HG03139 (cell line): ENCODE measurements around the gene ACVR1.
"Not testable (repeated sequence)": the region's sequence is repeated elsewhere in the genome, so short reads cannot be mapped to it uniquely, and the experiment has no call there.

Experiments
- ATAC-seq: cut with Tn5 transposase; IDR thresholded peaks from one replicate; pipeline ENCODE4 v1.9.1; 2021; ENCODE audit not compliant: unreplicated experiment

Gene ACVR1

GRCh38 chr2:157761520-157761919 lies 114.6 kb downstream of the ACVR1 start:
- ATAC-seq = no peak

GRCh38 chr2:157760949-157761348 lies 115.2 kb downstream of the ACVR1 start:
- ATAC-seq = no peak

GRCh38 chr2:157759855-157760254 lies 116.3 kb downstream of the ACVR1 start:
- no peak for ATAC-seq

GRCh38 chr2:157758586-157758985 lies 117.5 kb downstream of the ACVR1 start:
- ATAC-seq = no peak

- no peak for ATAC-seq
These were observed 118.6 kb downstream of the ACVR1 start for GRCh38 chr2:157757500-157757899.

GRCh38 chr2:157756447-157756846 lies 119.7 kb downstream of the ACVR1 start:
- ATAC-seq = not testable (repeated sequence)

- ATAC-seq = peak; percentile 66
These were observed 124.6 kb downstream of the ACVR1 start for GRCh38 chr2:157751462-157752058.

- no peak for ATAC-seq
These were observed 126.4 kb downstream of the ACVR1 start for GRCh38 chr2:157749684-157750083.

GRCh38 chr2:157748371-157749142 lies 127.6 kb downstream of the ACVR1 start:
- no peak for ATAC-seq

GRCh38 chr2:157747695-157748370 lies 128.3 kb downstream of the ACVR1 start:
- no peak for ATAC-seq

- ATAC-seq = no peak
These were observed 128.8 kb downstream of the ACVR1 start for GRCh38 chr2:157747280-157747679.

- ATAC-seq = no peak
These were observed 129.7 kb downstream of the ACVR1 start for GRCh38 chr2:157746234-157746950.

- ATAC-seq = no peak
These were observed 131.5 kb downstream of the ACVR1 start for GRCh38 chr2:157744571-157745076.

- ATAC-seq = peak; percentile 82
These were observed 133.1 kb downstream of the ACVR1 start for GRCh38 chr2:157743051-157743450.

- ATAC-seq = no peak
These were observed 134.2 kb downstream of the ACVR1 start for GRCh38 chr2:157741819-157742484.

GRCh38 chr2:157737656-157738055 lies 138.5 kb downstream of the ACVR1 start:
- no peak for ATAC-seq

GRCh38 chr2:157735532-157735931 lies 140.6 kb downstream of the ACVR1 start:
- no peak for ATAC-seq

- no peak for ATAC-seq
These were observed 142.9 kb downstream of the ACVR1 start for GRCh38 chr2:157733263-157733662.

GRCh38 chr2:157732596-157732995 lies 143.5 kb downstream of the ACVR1 start:
- ATAC-seq = no peak

GRCh38 chr2:157727693-157728092 lies 148.4 kb downstream of the ACVR1 start:
- no peak for ATAC-seq

GRCh38 chr2:157726946-157727345 lies 149.2 kb downstream of the ACVR1 start:
- ATAC-seq = no peak
